Measurements from ENCODE around the gene GTF2E1.

DNA sequence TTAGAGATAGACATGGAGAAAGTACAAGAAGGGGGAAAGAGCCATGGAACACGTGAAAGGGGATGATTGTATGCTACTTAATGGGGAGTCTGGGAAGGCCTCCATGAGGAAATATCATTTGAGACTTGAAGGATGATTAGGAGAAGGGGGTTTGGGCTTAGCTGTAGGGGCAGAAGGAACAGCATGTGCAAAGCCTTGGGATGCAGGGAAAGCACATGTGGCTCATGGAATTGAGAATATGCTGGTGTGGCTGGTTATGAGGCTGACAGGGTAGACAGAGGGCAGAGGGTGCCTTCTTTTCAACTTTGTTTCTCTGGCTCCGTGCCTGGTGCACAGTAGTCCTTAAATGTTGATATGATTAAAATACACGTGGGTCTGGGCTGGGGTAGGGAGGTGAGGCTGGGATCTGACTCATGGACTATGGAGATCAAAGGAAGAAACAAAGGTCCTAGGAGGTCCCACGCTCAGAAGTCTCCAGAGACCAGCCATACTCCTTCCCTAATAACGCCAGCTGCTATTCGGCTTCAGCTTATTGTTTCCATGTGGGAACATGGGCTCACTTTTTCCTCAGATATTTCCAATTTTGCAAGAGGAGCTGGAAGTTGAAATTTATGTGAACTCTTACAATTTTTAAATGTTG, 1.1 kb downstream of the GTF2E1 start:
- TF ChIP-seq, protein P1, sequence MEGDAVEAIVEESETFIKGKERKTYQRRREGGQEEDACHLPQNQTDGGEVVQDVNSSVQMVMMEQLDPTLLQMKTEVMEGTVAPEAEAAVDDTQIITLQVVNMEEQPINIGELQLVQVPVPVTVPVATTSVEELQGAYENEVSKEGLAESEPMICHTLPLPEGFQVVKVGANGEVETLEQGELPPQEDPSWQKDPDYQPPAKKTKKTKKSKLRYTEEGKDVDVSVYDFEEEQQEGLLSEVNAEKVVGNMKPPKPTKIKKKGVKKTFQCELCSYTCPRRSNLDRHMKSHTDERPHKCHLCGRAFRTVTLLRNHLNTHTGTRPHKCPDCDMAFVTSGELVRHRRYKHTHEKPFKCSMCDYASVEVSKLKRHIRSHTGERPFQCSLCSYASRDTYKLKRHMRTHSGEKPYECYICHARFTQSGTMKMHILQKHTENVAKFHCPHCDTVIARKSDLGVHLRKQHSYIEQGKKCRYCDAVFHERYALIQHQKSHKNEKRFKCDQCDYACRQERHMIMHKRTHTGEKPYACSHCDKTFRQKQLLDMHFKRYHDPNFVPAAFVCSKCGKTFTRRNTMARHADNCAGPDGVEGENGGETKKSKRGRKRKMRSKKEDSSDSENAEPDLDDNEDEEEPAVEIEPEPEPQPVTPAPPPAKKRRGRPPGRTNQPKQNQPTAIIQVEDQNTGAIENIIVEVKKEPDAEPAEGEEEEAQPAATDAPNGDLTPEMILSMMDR (optimal IDR thresholded peaks at IDR 0.05 in 1 of 3, IDR thresholded peaks at IDR 0.05 in 1 of 3, conservative IDR thresholded peaks at IDR 0.05 in 1 of 3; ENCODE audit: extremely low read depth in 1 of 3, insufficient read depth in 2 of 3, low read length in 3 of 3) = no peak
- TF ChIP-seq EZH2 (IDR thresholded peaks at IDR 0.05; ENCODE audit: low read length) = no peak
